NCI-H82 treated with DMSO at 0.1 percent for 48 hours (cell line): Measurements from ENCODE around the gene TMUB2.
A peak's percentile ranks its signal among the peaks of the same experiment; 100 is the strongest.

ENCODE experiments used
- DNase-seq: peaks from one replicate; lab custom pipeline; 2025; ENCODE audit not compliant: unreplicated experiment; lab: John Stamatoyannopoulos, UW

TMUB2 gene

GRCh38 chr17:44176671-44177501, 9.9 kb upstream of the TMUB2 start:
- no peak for DNase-seq

- DNase-seq: no peak
These were observed 9.1 kb upstream of the TMUB2 start for GRCh38 chr17:44177640-44178039.

GRCh38 chr17:44178133-44178532, 8.6 kb upstream of the TMUB2 start:
- DNase-seq: no peak

- DNase-seq: no peak
These were observed 3.7 kb upstream of the TMUB2 start for GRCh38 chr17:44183024-44183423.

- DNase-seq: no peak
These were observed 2.5 kb upstream of the TMUB2 start for GRCh38 chr17:44184212-44184810.

- DNase-seq: no peak
These were observed 543 bp downstream of the TMUB2 start for GRCh38 chr17:44187131-44187899.

- no peak for DNase-seq
These were observed 2.0 kb downstream of the TMUB2 start for GRCh38 chr17:44188576-44189403.

- DNase-seq: no peak
These were observed 3.7 kb downstream of the TMUB2 start for GRCh38 chr17:44190481-44190880.

GRCh38 chr17:44191369-44191768, 4.6 kb downstream of the TMUB2 start:
- DNase-seq: no peak

GRCh38 chr17:44191941-44192496, 5.2 kb downstream of the TMUB2 start:
- DNase-seq: no peak

- DNase-seq: no peak
These were observed 6.0 kb downstream of the TMUB2 start for GRCh38 chr17:44192750-44193149.

GRCh38 chr17:44193326-44194084, 6.7 kb downstream of the TMUB2 start:
- DNase-seq: no peak

- DNase-seq: no peak
These were observed 10.3 kb downstream of the TMUB2 start for GRCh38 chr17:44197107-44197506.

- DNase-seq: no peak
These were observed 11.4 kb downstream of the TMUB2 start for GRCh38 chr17:44197980-44198720.

- no peak for DNase-seq
These were observed 12.2 kb downstream of the TMUB2 start for GRCh38 chr17:44198721-44199552.

GRCh38 chr17:44199553-44200477, 13.0 kb downstream of the TMUB2 start, which contains the start of gene ATXN7L3:
Gene ATXN7L3 (minus strand): TSS chr17:44199884. CDS start chr17:44198070, 1,814 bp downstream.
- DNase-seq: peak; percentile 90

GRCh38 chr17:44200478-44201155, 13.8 kb downstream of the TMUB2 start:
- no peak for DNase-seq
